ENCODE results near the gene MSH5.

The MSH5 gene

DNA sequence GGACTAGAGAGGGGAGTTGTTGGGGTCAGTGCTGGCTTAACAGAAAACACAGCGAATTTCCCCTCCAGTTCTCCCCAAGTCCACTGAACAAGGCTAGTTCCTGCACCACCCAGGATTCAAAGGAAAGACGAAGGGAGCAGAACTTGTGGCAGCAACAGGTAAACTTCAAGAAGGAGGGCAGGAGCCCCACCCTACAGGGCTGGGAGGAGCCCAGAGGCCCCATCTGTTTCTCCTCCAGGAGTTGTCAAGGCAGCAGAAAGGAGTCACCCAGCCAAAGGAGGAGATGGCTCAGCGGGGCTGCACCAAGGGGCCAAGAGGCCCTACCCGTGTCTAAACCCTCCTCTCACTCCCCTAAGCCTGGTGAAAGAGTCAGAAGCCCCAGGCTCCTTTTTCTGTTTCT lies 24.4 kb downstream of the MSH5 start:
- no peak overlapping the region for H3K27ac ChIP-seq
- DNase-seq = no peak
- intact Hi-C loops (cut with DNase I; ENCODE audit: low total_unique reads) = no loop called here
- peaks cover 0 to 19% (median 0%) of the 10 kb centered on the region in 3 donors for H3K36me3 ChIP-seq
- no peaks in the 10 kb centered on the region for H3K9me3 ChIP-seq
- no peak overlapping the region for H3K4me3 ChIP-seq
- TF ChIP-seq, protein P1, sequence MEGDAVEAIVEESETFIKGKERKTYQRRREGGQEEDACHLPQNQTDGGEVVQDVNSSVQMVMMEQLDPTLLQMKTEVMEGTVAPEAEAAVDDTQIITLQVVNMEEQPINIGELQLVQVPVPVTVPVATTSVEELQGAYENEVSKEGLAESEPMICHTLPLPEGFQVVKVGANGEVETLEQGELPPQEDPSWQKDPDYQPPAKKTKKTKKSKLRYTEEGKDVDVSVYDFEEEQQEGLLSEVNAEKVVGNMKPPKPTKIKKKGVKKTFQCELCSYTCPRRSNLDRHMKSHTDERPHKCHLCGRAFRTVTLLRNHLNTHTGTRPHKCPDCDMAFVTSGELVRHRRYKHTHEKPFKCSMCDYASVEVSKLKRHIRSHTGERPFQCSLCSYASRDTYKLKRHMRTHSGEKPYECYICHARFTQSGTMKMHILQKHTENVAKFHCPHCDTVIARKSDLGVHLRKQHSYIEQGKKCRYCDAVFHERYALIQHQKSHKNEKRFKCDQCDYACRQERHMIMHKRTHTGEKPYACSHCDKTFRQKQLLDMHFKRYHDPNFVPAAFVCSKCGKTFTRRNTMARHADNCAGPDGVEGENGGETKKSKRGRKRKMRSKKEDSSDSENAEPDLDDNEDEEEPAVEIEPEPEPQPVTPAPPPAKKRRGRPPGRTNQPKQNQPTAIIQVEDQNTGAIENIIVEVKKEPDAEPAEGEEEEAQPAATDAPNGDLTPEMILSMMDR (IDR thresholded peaks at IDR 0.05) = no peak
- H3K27me3 ChIP-seq = peaks cover 0 to 12% of the 10 kb centered on the region in 2 donors
- H3K4me1 ChIP-seq = peaks cover 0 to 7% (median 3%) of the 10 kb centered on the region in 4 donors

DNA sequence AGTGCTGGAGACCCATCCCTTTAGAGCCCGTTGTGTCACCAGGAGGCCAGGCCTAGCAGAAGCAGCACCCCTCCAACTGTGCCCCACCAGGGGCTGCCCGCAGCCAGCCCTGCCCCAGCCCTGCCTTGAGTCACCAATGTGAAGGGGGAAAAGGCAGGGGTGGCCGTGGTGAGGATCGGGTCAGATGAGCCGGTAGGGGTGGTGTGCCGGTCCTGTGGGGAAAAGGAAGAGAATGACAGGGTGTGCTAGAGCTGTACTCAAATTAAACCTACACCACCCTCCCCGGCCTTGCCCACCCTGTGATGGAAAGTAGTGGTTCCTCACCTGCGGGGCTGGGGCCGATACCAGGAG lies 25.7 kb downstream of the MSH5 start:
- H3K36me3 ChIP-seq = peaks cover 0 to 7% (median 0%) of the 10 kb centered on the region in 3 donors
- peaks cover 0 to 12% of the 10 kb centered on the region in 2 donors for H3K27me3 ChIP-seq
- DNase-seq = no peak
- no peak overlapping the region for H3K27ac ChIP-seq
- H3K4me1 ChIP-seq = peaks cover 0 to 7% (median 3%) of the 10 kb centered on the region in 4 donors
- TF ChIP-seq, protein P1 (IDR thresholded peaks at IDR 0.05) = no peak
- H3K9me3 ChIP-seq = no peaks in the 10 kb centered on the region
- no peak overlapping the region for H3K4me3 ChIP-seq
- intact Hi-C loops (cut with DNase I; ENCODE audit: low total_unique reads) = no loop called here

DNA sequence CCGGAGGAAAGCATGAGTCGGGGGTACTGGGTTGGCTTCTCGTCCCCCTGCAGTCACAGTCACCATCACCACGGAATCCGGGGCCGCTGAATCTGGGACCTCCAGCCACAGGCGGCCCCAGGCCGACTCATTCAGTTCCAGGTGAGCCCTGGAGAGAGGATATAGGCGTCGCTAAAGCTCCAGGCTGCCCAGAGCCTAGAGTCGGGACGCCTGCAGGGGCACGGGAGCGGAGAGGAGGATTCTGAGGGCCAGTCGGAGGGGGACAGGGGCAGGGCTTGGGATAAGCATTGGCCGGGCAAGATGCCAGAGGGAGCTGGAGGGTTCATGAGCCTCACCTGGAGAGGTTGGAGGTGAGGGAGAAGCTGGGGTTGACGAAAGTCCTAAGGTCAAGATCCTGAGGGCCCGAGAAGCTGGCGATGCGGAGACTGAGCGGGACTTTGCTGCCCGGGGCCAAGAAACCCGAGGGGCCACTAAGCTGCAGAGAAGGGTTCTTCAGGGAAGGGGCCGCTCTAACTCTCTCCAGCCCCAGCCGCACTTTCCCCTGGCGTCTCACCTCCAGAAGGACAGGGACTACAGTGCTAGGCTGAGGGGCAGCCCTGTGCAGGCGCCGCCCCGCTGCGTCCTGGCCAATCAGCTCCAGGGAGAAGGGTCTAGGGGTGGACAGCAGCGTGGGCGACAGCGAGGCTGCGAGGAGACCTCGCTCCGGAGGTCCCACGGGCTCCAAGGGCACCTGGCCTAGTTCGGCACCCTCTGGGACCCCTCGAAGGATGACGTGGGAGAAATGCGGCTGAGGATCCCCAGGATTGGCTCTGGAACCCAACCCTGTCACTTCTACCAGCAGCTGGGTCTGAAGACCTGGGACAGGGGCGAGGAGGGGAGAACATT lies 26.3 kb downstream of the MSH5 start:
- intact Hi-C loops (cut with DNase I; ENCODE audit: low total_unique reads) = no loop called here
- no peak for DNase-seq
- H3K4me3 ChIP-seq = peak overlapping the region in 1 of 2 donors; percentile 26
- peaks cover 0 to 4% (median 0%) of the 10 kb centered on the region in 3 donors for H3K36me3 ChIP-seq
- H3K27ac ChIP-seq = no peak overlapping the region
- peaks cover 0 to 12% of the 10 kb centered on the region in 2 donors for H3K27me3 ChIP-seq
- H3K4me1 ChIP-seq = peaks cover 0 to 7% (median 3%) of the 10 kb centered on the region in 4 donors
- H3K9me3 ChIP-seq = no peaks in the 10 kb centered on the region
- TF ChIP-seq, protein P1 (IDR thresholded peaks at IDR 0.05) = no peak

DNA sequence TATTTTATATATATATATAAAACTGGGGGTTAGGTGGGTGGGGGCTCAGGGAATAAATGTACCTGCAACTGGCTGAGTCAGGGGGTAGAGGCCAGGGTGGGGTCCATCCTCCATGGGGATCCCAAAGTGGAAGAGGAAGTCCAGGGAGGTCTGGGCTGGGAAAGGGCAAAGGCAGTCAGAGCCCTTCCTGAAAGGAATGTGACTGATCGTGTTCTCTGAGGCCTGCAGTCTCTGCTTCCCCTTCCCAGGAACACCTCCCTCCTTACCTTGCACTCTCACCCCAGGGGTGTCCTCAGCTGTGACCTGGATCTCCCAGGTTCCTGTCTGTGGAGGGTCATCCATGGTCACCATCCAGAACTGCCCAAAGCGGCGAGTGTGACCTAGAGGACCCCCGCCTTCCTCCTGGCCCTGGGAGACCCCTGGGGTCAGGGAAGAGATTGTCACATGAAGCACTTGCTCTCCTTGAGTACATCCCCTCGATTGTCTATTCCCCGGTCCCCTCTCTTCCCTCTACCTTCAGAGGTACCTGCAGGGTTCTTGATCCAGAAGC lies 27.4 kb downstream of the MSH5 start:
- Histone ChIP-seq H3K4me1 (peaks cover 0 to 7% (median 3%) of the 10 kb centered on the region in 4 donors), H3K27me3 (peaks cover 0 to 12% of the 10 kb centered on the region in 2 donors), H3K9me3 (no peaks in the 10 kb centered on the region), H3K36me3 (no peaks in the 10 kb centered on the region), H3K4me3 (no peak overlapping the region), H3K27ac (no peak overlapping the region)
- intact Hi-C loops (cut with DNase I; ENCODE audit: low total_unique reads) = no loop called here
- TF ChIP-seq, protein P1 (IDR thresholded peaks at IDR 0.05) = no peak
- no peak for DNase-seq

DNA sequence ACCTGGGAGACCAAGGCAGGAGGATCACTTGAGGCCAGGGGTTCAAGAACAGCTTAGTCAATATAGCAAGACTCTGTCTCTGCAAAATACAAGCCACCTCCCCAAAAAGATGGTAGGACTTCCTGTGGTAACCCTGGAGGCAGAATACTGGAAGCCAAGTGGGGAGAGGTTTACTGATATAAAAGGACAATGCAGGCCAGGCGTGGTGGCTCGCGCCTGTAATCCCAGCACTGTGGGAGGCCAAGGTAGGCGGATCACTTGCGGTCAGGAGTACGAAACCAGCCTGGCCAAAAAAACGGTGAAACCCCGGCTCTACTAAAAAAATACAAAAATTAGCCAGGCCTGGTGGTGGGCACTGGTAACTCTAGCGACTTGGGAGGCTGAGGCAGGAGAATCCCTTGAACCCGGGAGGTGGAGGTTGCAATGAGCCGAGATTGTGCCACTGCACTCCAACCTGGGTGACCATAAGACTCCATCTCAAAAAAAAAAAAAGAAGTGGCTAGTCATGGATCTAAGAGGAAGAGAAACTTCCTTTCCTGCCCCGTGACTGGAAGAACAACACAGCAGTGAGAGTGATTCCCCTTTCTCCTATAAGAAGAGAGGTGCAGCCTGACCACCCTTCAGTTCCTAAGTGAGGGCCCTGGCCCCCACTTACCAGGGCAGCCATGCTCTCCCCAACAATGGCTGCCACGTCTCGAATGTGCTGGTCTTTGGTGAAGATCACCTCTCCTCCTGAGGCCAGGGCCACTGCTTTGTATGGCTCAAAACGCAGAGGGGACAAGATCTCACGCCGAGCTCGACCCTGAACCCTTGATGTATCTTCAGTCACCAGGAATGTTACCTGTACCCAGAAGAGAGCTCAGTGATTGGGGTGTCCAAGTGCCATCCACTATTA lies 28.8 kb downstream of the MSH5 start:
- Histone ChIP-seq H3K27ac (no peak overlapping the region), H3K27me3 (peaks cover 0 to 12% of the 10 kb centered on the region in 2 donors), H3K36me3 (no peaks in the 10 kb centered on the region), H3K4me1 (peaks cover 0 to 7% (median 3%) of the 10 kb centered on the region in 4 donors), H3K9me3 (no peaks in the 10 kb centered on the region), H3K4me3 (no peak overlapping the region)
- intact Hi-C loops (cut with DNase I; ENCODE audit: low total_unique reads) = no loop called here
- DNase-seq = no peak
- TF ChIP-seq, protein P1 (IDR thresholded peaks at IDR 0.05) = no peak
